Stomach (tissue), 4 donors: ENCODE data around the gene TRIO.

Source experiments
- EP300 ChIP-seq: sonication (generic); formaldehyde crosslinking; IDR thresholded peaks from one replicate; pipeline ENCODE4 v1.6.1; 2017; ENCODE audit warnings: antibody characterized with exemption
- POLR2A ChIP-seq, 4 donors: fragments of 450-650 bp; IDR thresholded peaks; one replicate each; pipeline ENCODE4 v1.6.1; 2016; ENCODE audit warnings: antibody characterized with exemption in 4 of 4, control low read depth in 2 of 4, mild to moderate bottlenecking in 1 of 4, moderate library complexity in 1 of 4
- POLR2AphosphoS5 ChIP-seq, 3 donors: sonication (generic); formaldehyde crosslinking; IDR thresholded peaks; one replicate each; pipeline ENCODE4 v1.6.1; 2016; ENCODE audit warnings: antibody characterized with exemption in 3 of 3
- TF ChIP-seq, protein P1 (sequence below), 7 experiments: fragments of 450-650 bp in 4 of 7; fragments of 200-600 bp in 3 of 7; sonication (generic) in 3 of 7; IDR thresholded peaks; one replicate each; pipeline ENCODE4 v1.5.1; 2016 to 2019; ENCODE audit warnings: antibody characterized with exemption in 7 of 7, control low read depth in 2 of 7, mild to moderate bottlenecking in 1 of 7

DNA sequence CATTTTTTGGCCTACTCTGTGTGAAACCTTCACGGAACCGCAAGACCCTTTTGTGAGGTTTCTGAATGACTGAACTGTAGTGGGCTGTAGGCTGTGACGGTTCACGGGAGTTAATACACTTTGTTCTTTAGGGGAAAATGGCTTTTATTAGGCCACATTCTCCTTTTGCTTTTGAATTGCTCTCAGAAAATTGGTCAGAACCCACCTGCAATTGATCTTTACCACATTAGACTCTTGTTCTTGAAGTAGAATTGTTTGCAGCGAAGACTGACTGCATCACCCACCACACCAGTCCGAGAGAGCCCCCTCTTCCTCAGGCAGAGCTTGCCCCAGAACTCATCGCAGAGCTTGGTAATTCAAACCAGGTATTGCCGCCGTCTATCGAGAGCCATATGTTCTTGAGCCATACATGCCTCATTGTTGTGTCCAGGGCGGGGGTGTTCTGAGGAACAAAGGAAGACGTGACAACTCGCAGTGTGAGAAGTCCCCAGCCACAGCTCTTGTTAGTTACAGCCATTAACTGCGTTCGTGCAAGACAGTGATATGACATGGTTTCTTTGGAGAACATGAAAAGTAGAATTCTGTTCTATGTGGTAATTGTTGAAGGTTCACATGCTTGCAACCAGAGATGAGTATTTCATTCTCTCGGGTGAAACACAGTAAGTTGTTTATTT lies 272.0 kb downstream of the TRIO start:
- TF ChIP-seq POLR2A (IDR thresholded peaks at IDR 0.05): no peak
- TF ChIP-seq EP300: no peak
- no peak for TF ChIP-seq POLR2AphosphoS5 (IDR thresholded peaks at IDR 0.05)
- TF ChIP-seq, protein P1, sequence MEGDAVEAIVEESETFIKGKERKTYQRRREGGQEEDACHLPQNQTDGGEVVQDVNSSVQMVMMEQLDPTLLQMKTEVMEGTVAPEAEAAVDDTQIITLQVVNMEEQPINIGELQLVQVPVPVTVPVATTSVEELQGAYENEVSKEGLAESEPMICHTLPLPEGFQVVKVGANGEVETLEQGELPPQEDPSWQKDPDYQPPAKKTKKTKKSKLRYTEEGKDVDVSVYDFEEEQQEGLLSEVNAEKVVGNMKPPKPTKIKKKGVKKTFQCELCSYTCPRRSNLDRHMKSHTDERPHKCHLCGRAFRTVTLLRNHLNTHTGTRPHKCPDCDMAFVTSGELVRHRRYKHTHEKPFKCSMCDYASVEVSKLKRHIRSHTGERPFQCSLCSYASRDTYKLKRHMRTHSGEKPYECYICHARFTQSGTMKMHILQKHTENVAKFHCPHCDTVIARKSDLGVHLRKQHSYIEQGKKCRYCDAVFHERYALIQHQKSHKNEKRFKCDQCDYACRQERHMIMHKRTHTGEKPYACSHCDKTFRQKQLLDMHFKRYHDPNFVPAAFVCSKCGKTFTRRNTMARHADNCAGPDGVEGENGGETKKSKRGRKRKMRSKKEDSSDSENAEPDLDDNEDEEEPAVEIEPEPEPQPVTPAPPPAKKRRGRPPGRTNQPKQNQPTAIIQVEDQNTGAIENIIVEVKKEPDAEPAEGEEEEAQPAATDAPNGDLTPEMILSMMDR (IDR thresholded peaks at IDR 0.05): no peak
